Measurements from ENCODE around the gene VPS36.

DNA sequence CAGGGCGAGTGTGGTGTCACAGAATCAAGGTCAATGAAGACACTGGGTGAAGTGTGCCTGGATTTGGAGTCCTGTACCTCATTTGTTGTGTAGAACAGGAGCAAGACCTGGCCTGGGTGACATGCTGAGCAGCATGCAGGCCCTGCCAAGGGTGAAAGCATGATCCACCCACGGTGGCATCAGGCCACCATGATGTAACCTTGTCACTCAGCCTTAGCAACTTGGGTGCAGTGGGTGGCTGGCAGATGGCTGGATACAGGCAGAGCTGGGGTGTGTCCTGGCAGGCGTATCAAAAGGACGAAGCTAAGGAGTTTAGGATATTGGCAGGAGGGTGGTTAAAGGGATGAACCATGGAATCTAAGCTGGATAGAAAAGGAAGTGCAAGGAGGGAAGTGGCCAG is 54.7 kb downstream of the VPS36 start:
- TF ChIP-seq CTCF (IDR thresholded peaks at IDR 0.05; ENCODE audit: poor library complexity, severe bottlenecking) = no peak
- no peak for TF ChIP-seq EZH2 (IDR thresholded peaks at IDR 0.05; ENCODE audit: borderline replicate concordance, insufficient read depth, low read length, poor library complexity, severe bottlenecking)
- TF ChIP-seq MXI1 (conservative IDR thresholded peaks at IDR 0.05; ENCODE audit: poor library complexity, severe bottlenecking) = no peak
- no peak for TF ChIP-seq POLR2AphosphoS5 (IDR thresholded peaks at IDR 0.05)
- no peak for TF ChIP-seq RAD21 (conservative IDR thresholded peaks at IDR 0.05)
